ENCODE measurements around the gene ZNF441. TPM values are rescaled to one million over a fixed set of nuclear protein-coding genes. Genes with fewer than 3 reads are reported as not detected.
A peak's percentile ranks its signal among the peaks of the same experiment; 100 is the strongest.

ZNF441 gene
- polyA plus RNA-seq (ENCODE audit: insufficient read length in 3 of 3), result 10 to 100 TPM; 13.5 to 18.4 (median 15.6) TPM
- long read RNA-seq, donor 1, full-length matches to known transcripts, result 5 of 5 reads
- long read RNA-seq, donor 1, partial matches to known transcripts, result 0 of 5 reads
- long read RNA-seq, donor 1, other reads (novel, unspliced or antisense), result 0 of 5 reads
- long read RNA-seq, donor 2, full-length matches to known transcripts, result 1 of 13 reads
- long read RNA-seq, donor 2, partial matches to known transcripts, result 12 of 13 reads
- long read RNA-seq, donor 2, other reads (novel, unspliced or antisense), result 0 of 13 reads
- long read RNA-seq, donor 3, full-length matches to known transcripts, result 5 of 5 reads
- long read RNA-seq, donor 3, partial matches to known transcripts, result 0 of 5 reads
- long read RNA-seq, donor 3, other reads (novel, unspliced or antisense), result 0 of 5 reads
- long read RNA-seq, donor 4, full-length matches to known transcripts, result 4 of 4 reads
- long read RNA-seq, donor 4, partial matches to known transcripts, result 0 of 4 reads
- long read RNA-seq, donor 4, other reads (novel, unspliced or antisense), result 0 of 4 reads
- long read RNA-seq, donor 5, result 0 reads
- long read RNA-seq, donor 6, full-length matches to known transcripts, result 5 of 5 reads
- long read RNA-seq, donor 6, partial matches to known transcripts, result 0 of 5 reads
- long read RNA-seq, donor 6, other reads (novel, unspliced or antisense), result 0 of 5 reads
- long read RNA-seq, donor 7, full-length matches to known transcripts, result 3 of 3 reads
- long read RNA-seq, donor 7, partial matches to known transcripts, result 0 of 3 reads
- long read RNA-seq, donor 7, other reads (novel, unspliced or antisense), result 0 of 3 reads
- long read RNA-seq, donor 8, result 0 reads
- long read RNA-seq, donor 9, full-length matches to known transcripts, result 7 of 7 reads
- long read RNA-seq, donor 9, partial matches to known transcripts, result 0 of 7 reads
- long read RNA-seq, donor 9, other reads (novel, unspliced or antisense), result 0 of 7 reads
- long read RNA-seq, donor 10, full-length matches to known transcripts, result 4 of 4 reads
- long read RNA-seq, donor 10, partial matches to known transcripts, result 0 of 4 reads
- long read RNA-seq, donor 10, other reads (novel, unspliced or antisense), result 0 of 4 reads
- long read RNA-seq, donor 11, full-length matches to known transcripts, result 8 of 8 reads
- long read RNA-seq, donor 11, partial matches to known transcripts, result 0 of 8 reads
- long read RNA-seq, donor 11, other reads (novel, unspliced or antisense), result 0 of 8 reads
- long read RNA-seq, donor 12, full-length matches to known transcripts, result 2 of 2 reads
- long read RNA-seq, donor 12, partial matches to known transcripts, result 0 of 2 reads
- long read RNA-seq, donor 12, other reads (novel, unspliced or antisense), result 0 of 2 reads
- long read RNA-seq, donor 13, result 0 reads
- long read RNA-seq, donor 14, full-length matches to known transcripts, result 2 of 2 reads
- long read RNA-seq, donor 14, partial matches to known transcripts, result 0 of 2 reads
- long read RNA-seq, donor 14, other reads (novel, unspliced or antisense), result 0 of 2 reads
- long read RNA-seq, donor 15, full-length matches to known transcripts, result 3 of 3 reads
- long read RNA-seq, donor 15, partial matches to known transcripts, result 0 of 3 reads
- long read RNA-seq, donor 15, other reads (novel, unspliced or antisense), result 0 of 3 reads
- long read RNA-seq, donor 16, full-length matches to known transcripts, result 6 of 6 reads
- long read RNA-seq, donor 16, partial matches to known transcripts, result 0 of 6 reads
- long read RNA-seq, donor 16, other reads (novel, unspliced or antisense), result 0 of 6 reads

DNA sequence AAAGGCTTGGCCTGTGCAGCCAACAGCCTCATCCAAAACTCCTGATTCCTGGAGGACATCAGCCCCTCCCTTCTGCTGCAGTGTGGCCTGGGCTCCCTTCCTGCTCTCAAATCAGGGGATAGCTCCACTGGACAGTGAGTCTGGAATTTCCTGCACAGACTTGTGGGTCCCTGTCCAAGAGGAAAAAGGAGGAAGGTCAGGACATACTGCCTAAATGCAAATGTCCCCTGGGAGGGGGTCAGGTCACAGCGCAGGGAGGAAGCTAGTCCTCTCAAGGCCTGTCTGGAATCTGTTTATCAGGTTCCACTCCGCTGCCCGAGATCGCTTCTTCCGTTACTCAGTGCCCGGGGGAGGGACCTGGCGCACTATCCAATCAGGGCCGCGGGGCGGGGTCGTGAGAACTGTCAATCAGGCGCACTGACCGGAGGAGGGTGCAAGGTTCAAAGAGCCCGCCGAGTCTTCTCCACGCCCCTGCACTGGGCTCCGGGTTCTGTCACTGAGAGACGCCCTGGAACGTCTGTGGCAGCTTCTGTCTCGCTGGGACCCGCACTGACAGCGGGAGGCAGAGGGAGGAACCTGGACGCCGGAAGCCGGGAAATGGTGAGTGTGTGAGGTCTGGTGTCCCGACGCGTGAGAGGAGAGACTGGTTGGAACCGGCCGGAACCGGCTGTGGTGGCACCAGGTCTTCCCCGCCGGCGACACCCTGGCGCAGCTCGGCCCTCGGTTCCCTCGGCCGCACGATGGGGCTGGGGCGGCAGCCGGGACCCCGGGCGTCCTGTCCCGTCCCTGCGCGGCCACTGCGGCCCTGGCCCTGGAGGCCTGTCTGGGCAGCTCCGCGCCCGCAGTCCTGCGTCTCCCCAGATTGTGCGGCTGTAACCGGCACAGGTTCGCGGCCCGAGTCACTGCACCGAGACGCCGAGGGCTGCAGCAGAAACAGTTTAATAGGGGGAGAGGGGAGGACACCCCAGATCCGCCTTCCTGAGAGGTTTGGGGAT is at the start of gene ZNF441:
Gene ZNF441 (plus strand): TSS at position 404 of the 995 bp plus-strand sequence. CDS start 194 bp downstream, at position 598.
- peak; percentile 92 to 97 (median 94) for DNase-seq (ENCODE audit: extremely low read depth in 1 of 11, low read depth in 9 of 11, low spot score in 4 of 11)

DNA sequence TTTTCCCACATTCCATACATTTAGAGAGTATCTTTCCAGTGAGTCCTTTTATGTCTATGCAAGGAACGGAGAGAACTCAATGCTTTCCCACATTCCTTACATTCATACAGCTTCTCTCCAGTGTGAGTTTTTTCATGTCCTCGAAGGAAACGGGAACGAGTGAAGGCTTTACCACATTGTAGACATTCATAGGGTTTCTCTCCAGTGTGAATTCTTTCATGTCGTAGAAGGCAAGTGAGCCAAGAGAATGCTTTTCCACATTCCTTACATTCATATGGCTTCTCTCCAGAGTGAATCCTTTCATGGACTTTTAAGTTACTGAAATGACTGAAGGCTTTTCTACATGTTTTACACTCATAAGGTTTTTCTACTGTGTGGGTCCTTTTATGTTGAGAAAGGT is 45.1 kb upstream of the ZNF441 start:
- DNase-seq (ENCODE audit: extremely low read depth in 1 of 11, low read depth in 9 of 11, low spot score in 4 of 11), result no peak

DNA sequence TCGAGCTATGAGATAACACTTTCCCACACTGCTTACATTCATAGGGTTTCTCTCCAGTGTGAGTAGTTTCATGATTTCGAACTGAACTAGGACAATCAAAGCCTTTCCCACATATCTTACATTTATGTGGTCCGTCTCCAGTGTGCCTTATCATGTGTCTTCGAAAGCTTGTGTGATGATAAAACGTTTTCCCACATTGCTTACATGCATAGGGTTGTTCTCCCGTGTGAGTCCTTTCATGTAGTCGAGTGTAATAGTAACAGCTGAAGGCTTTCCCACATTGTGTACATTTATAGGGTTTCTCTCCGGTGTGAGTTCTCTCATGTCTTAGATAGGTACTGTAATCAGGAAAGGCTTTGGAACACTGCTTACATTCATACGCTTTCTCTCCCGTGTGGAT is 44.4 kb upstream of the ZNF441 start:
- DNase-seq (ENCODE audit: extremely low read depth in 1 of 11, low read depth in 9 of 11, low spot score in 4 of 11), result no peak

DNA sequence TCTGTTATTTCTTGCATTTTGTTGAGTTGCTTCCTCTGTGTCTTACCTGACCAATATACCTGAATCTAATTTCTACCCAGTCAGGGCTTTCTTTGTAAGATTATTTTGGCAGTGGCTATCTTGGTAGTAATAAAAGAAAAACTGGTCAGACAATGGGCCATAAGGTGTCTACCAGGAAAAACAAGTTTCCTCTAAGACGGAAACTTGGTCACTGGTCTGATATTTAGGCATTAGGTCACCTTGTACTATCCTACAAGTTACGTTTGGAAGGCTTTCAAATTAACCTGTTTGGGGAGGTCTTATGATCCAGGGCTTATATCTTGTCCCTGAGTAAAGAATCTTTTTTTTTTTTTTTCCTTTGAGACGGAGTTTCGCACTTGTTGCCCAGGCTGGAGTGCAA is 37.2 kb upstream of the ZNF441 start:
- no peak for DNase-seq (ENCODE audit: extremely low read depth in 1 of 11, low read depth in 9 of 11, low spot score in 4 of 11)

DNA sequence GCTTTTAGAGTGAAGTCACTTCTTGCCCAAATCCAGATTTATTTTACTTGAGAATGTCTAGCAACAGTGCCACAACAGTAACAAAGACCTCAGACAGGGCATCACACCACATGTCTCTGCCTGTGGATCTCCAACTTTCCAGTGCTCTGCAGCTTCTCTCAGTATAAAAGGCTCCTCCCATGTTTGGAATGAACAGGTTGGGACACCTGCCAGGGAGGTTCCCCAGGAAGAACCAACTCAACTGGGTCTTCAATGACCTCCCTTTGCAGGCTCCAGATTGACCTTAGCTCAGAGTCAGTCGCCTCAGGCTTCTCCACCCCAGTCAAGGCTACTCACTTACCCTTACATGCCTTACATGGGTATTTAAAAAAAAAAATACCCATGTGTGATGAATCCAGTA is 31.4 kb upstream of the ZNF441 start:
- DNase-seq (ENCODE audit: extremely low read depth in 1 of 11, low read depth in 9 of 11, low spot score in 4 of 11), result no peak

DNA sequence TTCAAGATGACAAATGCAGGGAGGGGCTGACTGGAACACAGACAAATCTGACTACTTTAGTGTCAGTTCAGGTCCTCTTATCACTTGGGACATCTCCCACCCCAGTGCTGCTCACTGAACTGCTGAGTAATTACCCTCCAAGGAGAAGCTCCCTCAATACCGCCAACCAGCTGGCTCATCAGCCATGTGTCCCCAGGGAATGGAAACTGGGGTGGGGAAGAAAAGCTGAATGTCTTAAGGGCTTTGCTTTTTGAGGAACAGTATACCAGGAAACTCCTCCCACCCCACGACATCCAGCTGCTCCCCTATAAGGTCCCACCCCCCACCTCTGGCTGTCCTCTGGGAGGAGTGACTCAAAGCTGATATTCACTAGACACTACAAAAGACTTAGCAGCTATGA is 30.1 kb upstream of the ZNF441 start:
- no peak for DNase-seq (ENCODE audit: extremely low read depth in 1 of 11, low read depth in 9 of 11, low spot score in 4 of 11)

DNA sequence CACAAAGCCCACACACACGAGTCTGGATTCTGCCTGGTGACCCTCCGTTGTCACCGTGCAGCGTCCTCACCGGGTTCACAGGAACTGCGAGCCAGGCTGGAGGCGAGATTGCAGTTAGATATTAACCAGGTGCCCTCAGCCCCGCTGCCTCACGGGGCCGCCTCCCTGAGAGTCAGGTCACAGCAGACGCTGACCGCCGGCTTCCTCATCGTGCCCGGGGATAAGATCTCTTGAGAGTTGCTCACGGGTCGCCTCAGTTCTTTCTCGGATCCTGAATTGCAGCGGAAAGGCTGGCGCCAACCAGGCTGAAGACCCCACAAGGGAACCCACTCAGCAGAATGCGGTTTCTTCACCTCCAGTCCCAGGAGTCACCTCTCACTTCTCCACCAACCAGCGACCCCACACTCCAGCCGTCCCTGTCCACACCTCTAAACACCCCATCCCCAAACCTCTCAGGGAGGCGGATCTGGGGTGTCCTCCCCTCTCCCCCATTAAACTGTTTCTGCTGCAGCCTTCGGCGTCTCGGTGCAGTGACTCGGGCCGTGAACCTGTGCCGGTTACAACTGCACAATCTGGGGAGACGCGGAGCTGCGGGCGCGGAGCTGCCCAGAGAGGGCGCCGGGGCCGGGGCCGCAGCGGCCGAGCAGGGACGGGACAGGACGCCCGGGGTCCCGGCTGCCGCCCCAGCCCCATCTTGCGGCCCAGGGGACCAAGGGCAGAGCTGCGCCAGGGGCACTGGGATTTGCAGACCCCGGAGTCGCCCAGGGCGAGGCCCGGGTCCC is 28.6 kb upstream of the ZNF441 start:
- peak in 7 of 11 donors; percentile 9 to 49 (median 24) for DNase-seq (ENCODE audit: extremely low read depth in 1 of 11, low read depth in 9 of 11, low spot score in 4 of 11)

DNA sequence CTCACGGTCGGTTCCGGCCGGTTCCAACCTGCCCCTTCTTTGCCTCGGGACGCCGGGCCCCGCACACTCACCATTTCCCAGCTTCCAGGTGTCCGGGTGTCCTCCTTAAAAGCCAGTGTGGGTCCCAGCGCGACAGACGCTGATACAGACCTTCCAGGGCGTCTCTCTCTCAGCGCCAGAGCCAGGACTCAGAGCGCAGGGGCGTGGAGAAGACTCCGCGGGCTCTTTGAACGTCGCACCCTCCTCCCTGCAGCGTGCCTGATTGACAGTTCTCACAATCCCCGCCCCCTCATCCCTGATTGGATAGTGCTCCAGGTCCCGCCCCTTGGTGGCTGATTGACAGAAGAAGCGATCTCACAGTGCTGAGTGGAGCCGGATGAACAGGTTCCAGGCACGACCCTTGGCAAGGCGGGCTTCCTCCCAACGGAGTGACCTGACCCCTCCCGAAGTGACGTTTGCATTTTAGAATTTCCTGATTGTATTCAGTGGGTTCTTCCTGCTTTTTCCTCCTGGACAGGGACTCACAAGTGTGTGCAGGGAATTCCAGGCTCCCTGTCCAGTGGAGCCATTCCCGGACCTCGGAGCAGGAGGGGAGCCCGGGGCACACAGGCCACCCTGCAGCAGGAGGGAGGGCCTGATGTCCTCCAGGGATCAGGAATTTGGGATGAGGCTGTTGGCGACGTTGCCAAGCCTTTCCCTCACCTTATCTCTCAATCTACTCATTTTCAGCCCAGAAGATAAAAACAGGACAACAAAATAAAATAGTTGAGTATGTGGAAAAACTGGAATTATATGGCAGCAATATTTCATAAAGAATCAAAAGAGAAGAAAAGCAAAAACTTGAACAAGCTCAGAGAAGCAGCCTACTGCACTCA is 27.8 kb upstream of the ZNF441 start, which contains the start of gene ZNF823:
Gene ZNF823 (minus strand): TSS at position 201 of the 875 bp plus-strand sequence. CDS start 127 bp downstream, at position 74.
- DNase-seq (ENCODE audit: extremely low read depth in 1 of 11, low read depth in 9 of 11, low spot score in 4 of 11), result peak; percentile 97 to 99 (median 98)

DNA sequence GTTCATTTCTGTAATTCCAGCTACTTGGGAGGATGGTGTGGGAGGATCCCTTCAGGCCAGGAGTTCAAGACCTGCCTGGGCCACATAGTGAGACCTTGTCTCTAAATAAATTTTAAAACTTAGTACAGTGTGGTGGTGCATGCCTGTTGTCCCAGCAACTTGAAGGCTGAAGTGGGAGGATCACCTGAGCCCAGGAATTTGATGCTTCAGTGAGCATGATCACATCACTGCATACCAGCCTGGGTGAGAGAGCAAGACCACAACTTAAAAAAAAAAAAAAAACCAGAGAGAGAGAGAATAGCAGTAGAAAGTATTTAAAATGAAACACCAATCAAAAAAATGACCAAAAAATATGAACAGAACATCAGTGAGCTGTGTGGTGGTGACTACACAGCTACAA is 20.9 kb upstream of the ZNF441 start:
- peak in 2 of 11 donors; percentile 24 to 45 for DNase-seq (ENCODE audit: extremely low read depth in 1 of 11, low read depth in 9 of 11, low spot score in 4 of 11)

DNA sequence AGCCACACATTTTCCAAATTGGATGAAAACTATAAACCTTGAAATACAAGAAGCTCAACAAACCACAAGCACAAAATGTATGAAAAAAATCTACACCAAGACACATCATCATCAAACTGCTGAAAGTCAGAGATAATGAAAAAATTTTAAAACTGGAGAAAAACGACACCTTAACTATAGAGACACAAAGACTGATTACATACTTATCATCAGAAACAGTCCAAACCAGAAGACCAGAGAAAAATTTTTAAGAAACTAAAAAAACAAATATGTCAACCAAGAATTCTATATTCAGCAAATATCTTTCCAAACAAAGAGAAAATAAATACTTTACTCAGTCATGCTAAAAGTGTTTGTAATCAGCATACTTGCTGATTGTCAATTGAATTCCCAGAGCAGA is 19.5 kb upstream of the ZNF441 start:
- DNase-seq (ENCODE audit: extremely low read depth in 1 of 11, low read depth in 9 of 11, low spot score in 4 of 11), result no peak

DNA sequence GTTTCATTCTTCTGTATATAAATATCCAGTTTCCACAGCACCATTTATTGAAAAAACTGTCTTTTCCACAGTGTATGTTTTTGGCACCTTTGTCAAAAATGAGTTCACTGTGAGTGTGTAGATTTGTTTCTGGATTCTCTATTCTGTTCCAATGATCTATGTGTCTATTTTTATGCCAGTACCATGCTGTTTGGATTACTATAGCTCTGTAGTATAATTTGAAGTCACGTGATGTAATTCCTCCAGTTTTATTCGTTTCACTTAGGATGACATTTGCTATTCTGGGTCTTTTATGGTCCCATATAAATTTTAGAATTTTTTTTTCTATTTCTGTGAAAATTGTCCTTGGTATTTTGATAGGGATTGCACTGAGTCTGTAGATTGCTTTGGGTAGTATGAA is 17.0 kb upstream of the ZNF441 start:
- DNase-seq (ENCODE audit: extremely low read depth in 1 of 11, low read depth in 9 of 11, low spot score in 4 of 11), result no peak

DNA sequence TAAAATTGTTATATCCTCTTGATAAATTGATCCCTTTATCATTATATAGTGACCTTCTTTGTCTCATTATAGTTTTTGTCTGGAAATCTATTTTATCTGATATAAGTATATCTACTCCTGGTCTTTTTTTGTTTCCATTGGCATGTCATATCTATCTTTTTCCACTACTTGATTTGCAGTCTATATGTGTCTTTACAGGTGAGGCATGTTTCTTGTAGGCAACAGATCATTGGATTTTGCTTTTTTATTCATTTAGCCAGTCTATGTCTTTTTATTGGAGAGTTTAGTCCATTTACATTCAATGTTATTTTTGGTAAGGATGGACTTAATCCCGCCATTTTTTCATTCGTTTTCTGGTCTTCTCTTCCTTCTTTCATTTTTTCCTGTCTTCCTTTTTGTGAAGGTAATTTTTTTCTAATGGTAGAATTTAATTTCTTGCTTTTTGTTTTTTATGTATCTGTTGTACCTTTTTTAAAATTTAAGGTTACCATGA is 14.5 kb upstream of the ZNF441 start:
- DNase-seq (ENCODE audit: extremely low read depth in 1 of 11, low read depth in 9 of 11, low spot score in 4 of 11), result no peak

DNA sequence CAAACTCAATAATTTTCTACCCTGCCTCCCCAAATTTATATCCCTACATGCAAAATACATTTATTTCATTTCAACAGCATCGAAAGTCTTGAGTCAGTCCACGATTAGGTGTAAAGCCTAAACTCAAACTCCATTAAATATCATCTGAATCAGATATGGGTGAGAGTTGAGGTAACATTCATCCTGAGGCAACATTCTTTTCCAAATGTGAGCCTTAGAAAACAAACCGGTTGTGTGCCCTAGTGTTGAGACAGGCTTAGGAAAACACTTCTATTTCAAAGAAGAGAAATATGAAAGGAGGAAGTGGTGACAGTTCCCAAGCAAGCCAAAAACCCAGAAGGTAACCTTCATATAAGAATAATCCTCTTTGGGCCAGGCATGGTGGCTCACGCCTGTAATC is 12.1 kb upstream of the ZNF441 start:
- no peak for DNase-seq (ENCODE audit: extremely low read depth in 1 of 11, low read depth in 9 of 11, low spot score in 4 of 11)

DNA sequence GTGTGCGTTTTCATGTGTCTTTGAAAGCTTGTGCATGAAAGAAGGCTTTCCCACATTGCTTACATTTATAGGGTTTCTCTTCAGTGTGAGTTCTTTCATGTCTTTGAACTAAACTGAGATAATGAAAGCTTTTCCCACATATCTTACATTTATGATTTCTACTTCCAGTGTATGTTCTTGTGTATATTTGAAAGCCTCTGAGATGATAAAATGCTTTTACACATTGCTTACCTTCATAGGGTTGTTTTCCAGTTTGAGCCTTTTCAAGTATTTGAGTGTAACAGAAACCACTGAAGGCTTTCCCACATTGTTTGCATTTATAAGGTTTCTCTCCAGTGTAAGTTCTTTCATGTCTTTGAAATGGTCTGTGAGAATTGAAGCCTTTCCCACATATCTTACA is 9.8 kb upstream of the ZNF441 start:
- no peak for DNase-seq (ENCODE audit: extremely low read depth in 1 of 11, low read depth in 9 of 11, low spot score in 4 of 11)

DNA sequence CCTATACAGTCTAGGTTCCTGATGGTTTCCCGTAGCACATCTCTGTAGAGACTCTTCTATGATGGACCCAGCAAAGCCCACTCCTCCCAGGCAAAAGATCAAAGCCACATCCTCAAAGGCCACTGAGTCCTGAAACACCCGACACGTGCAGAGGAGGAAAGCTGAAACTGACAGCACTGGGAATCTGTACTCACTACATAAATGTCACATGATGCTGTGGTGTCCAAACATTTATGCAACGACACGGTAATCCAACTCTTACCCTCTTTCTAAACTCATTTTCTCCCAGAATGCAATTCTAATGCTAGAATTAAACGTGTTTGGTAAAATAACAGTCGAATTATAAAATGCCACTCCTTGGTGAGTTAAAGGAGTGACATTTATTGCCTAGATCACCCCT is 7.0 kb upstream of the ZNF441 start:
- DNase-seq (ENCODE audit: extremely low read depth in 1 of 11, low read depth in 9 of 11, low spot score in 4 of 11), result no peak
